Activated naive CD4-positive, alpha-beta T cell treated with anti-CD3 and anti-CD28 coated beads, Interleukin-2, amount 50 U/mL, for 24 hours (primary cell): ENCODE data around the gene LRRC49.
"Not testable (repeated sequence)": the region's sequence is repeated elsewhere in the genome, so short reads cannot be mapped to it uniquely, and the experiment has no call there.

Experiments used
- H3K27ac Mint-ChIP-seq: one replicate; pipeline ENCODE4 v1.8.0; 2021; ENCODE audit warnings: mild to moderate bottlenecking, mixed read lengths
- H3K27me3 Mint-ChIP-seq: one replicate; pipeline ENCODE4 v1.8.0; 2021; ENCODE audit warnings: mixed read lengths
- H3K36me3 Mint-ChIP-seq: one replicate; pipeline ENCODE4 v1.8.0; 2021; ENCODE audit warnings: mixed read lengths
- H3K4me1 Mint-ChIP-seq: one replicate; pipeline ENCODE4 v1.8.0; 2021; ENCODE audit warnings: mixed read lengths
- H3K4me3 Mint-ChIP-seq: one replicate; pipeline ENCODE4 v1.8.0; 2021; ENCODE audit warnings: mild to moderate bottlenecking, mixed read lengths
- H3K9me3 Mint-ChIP-seq: one replicate; pipeline ENCODE4 v1.8.0; 2021; ENCODE audit warnings: mixed read lengths

LRRC49 gene

DNA sequence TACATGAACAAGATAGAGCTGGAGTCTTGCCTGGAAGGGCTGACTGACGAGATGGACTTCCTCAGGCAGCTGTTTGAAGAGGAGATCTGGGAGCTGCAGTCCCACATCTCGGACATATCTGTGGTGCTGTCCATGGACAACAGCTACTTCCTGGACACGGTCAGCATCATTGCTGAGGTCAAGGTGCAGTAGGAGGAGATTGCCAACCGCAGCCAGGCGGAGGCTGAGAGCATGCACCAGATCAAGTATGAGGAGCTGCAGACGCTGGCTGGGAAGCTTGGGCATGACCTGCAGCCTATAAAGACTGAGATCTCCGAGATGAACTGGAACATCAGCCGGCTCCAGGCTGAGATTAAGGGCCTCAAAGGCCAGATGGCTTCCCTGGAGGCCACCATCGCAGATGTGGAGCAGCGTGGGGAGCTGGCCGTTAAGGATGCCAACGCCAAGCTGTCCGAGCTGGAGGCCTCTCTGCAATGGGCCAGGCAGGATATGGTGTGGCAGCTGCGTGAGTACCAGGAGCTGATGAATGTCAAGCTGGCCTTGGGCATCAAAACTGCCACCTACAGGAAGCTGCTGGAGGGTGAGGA lies 33.2 kb upstream of the LRRC49 start:
- Mint-ChIP-seq H3K4me1 (peaks cover 3% of the 10 kb centered on the region), H3K27me3 (peaks cover 17% of the 10 kb centered on the region), H3K27ac (no peak overlapping the region), H3K4me3 (no peak overlapping the region), H3K36me3 (no peaks in the 10 kb centered on the region), H3K9me3 (no peaks in the 10 kb centered on the region)

DNA sequence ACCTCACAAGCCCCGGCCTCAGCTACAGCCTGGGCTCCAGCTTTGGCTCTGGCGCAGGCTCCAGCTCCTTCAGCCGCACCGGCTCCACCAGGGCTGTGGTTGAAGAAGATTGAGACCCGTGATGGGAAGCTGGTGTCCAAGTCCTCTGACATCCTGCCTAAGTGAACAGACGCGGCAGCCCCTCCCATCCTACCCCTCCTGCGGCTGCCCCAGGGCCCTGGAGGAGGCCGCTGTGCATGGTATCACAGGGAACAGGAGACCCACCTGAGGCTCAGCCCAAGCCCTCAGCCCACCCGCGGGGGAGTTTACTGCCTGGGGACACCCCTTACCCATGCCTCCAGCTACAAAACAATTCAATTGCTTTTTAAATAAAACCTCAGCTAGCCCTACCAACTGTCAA lies 32.6 kb upstream of the LRRC49 start:
- Mint-ChIP-seq H3K36me3 (no peaks in the 10 kb centered on the region), H3K27me3 (peaks cover 13% of the 10 kb centered on the region), H3K4me1 (no peaks in the 10 kb centered on the region), H3K9me3 (no peaks in the 10 kb centered on the region), H3K27ac (no peak overlapping the region), H3K4me3 (no peak overlapping the region)

DNA sequence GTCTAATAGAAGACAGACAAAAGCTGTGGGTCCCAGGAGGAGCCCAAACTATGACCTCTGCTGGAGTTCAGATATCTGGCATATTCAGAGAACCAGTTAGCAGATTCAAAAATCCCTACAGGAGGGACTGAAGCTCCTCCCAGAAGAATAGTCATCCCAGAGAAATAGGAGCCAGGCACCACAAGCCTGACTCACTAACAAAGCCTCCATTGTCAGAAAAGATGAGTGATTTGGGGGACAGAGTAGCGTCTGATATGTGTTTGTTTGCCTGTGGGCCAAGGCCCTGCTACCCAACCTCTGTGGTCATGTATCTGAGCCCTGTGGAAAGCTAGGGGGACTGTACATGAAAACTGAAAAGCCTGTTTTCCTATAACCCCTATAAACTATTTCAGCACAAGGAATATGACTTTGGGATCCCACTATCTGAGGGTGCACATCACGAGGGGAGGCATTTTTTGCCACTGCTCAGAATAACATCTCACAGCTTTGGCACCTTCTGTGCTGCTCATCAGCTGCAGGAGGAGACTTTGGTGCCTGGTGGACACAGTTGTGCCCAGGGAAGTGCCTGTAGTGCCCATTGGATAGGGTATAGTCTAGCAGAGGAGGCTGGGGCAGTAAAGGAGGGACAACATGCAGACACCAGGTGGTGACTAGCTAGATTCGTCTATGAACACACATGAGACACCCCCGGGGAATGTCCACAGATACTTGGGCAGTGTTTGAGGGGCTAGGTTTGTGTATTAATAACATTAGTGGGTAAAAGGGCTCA lies 29.0 kb upstream of the LRRC49 start:
- Mint-ChIP-seq H3K9me3 (no peaks in the 10 kb centered on the region), H3K36me3 (no peaks in the 10 kb centered on the region), H3K4me1 (no peaks in the 10 kb centered on the region), H3K27ac (no peak overlapping the region), H3K27me3 (peaks cover 7% of the 10 kb centered on the region), H3K4me3 (no peak overlapping the region)

DNA sequence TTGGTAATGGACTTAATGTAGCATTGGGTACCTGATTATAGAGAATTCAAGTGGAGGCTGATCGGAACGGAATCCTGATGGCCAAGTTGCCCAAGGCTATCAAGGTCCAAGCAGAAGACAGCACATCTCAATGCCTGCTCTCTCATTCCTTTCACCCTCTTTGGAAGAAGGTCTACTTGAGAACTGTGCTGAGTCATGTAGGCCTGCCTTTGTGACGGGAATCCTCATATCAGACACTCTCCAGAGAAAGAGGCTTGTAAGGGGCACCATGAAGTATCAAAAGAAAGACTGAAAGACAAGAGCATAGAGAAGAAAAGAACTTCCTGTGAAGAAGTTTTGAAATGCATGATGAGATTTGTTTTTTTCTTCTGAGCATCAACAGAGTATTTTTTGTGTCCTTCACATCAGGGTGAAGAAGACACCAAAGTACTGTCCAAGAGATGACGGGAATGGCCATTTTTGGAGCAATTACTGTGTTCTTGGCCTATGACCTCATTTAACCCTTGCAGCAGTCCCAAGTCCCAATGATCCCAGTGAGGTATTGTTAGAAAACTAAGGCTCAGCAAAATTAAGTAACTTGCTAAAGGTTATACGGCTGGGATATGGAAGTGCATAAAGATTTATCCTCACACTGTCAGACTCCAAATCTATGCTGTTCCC lies 25.5 kb upstream of the LRRC49 start:
- Mint-ChIP-seq H3K9me3 (no peaks in the 10 kb centered on the region), H3K27ac (no peak overlapping the region), H3K36me3 (no peaks in the 10 kb centered on the region), H3K4me1 (no peaks in the 10 kb centered on the region), H3K4me3 (no peak overlapping the region), H3K27me3 (peaks cover 4% of the 10 kb centered on the region)

DNA sequence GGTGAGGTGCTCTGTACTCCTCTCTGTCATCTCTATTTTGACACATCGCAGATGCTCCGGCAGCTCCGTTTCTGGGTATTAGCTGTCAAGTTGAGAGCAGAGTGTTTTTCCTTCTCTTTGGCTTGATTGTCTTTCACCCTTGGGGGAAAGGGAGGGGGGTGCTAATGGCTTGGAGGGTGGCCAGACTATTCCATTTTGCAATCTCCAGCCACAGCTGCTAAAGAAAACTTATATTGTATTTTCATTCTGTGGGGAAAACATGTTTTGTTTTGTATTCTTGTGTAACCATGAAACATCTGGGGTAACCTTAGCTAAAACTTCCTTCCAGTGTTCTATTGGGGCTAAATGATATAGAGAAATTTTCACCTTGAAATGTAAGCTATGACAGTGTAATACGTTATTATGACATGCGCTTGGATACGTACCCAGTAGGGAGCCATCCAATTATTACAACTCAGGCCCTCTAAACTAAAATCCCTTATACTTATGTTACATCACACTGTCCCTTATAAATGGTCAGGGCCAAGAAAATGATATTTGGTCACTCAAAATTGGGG lies 24.6 kb upstream of the LRRC49 start:
- H3K36me3 Mint-ChIP-seq = no peaks in the 10 kb centered on the region

DNA sequence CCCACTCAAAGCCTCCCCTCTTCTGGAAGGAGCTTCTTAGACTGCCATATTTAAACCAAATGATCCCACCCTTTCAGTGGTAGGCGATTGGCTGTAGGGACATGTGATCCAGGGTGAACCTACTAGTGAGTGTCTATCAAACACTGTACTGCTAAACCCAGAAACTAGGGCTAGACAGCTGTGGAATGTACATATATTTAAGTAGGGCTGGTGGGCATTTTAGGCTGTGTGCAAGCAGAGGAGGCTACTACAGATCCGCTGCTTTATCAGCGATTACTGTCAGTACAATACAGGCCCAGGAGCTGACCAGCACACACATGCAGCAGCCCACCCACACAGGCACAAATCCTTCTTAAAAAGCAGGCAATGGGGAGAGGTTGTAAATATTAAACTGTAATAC lies 23.3 kb upstream of the LRRC49 start:
- Mint-ChIP-seq H3K9me3 (no peaks in the 10 kb centered on the region), H3K4me3 (no peak overlapping the region), H3K27me3 (peaks cover 11% of the 10 kb centered on the region), H3K4me1 (no peaks in the 10 kb centered on the region), H3K27ac (no peak overlapping the region), H3K36me3 (no peaks in the 10 kb centered on the region)

More for the DNA sequence above, 24.6 kb upstream of the LRRC49 start:
- H3K27me3 Mint-ChIP-seq = peaks cover 6% of the 10 kb centered on the region
- H3K4me3 Mint-ChIP-seq = no peak overlapping the region
- no peaks in the 10 kb centered on the region for H3K9me3 Mint-ChIP-seq
- H3K4me1 Mint-ChIP-seq = no peaks in the 10 kb centered on the region
- no peak overlapping the region for H3K27ac Mint-ChIP-seq

DNA sequence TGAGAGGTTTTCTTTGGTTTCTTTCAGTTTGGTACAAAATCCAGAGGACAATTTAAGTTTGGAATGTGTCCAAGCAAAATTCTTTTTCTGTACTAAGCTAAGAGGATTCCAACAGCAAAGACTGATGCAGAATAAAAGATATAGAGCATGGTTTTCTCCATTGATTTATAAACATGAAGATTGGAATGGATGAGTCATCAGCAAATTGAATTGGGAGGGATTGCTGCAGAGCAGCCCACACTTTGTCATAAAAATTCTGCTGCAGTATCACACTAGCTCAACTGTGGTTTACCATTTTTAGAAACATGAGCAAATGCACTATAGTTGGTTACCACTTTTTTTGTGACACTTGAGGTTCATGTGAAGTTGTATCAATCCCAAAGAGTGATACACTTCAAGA lies 22.6 kb upstream of the LRRC49 start:
- Mint-ChIP-seq H3K36me3 (no peaks in the 10 kb centered on the region), H3K27ac (no peak overlapping the region), H3K4me1 (no peaks in the 10 kb centered on the region), H3K4me3 (no peak overlapping the region), H3K9me3 (no peaks in the 10 kb centered on the region), H3K27me3 (peaks cover 12% of the 10 kb centered on the region)

DNA sequence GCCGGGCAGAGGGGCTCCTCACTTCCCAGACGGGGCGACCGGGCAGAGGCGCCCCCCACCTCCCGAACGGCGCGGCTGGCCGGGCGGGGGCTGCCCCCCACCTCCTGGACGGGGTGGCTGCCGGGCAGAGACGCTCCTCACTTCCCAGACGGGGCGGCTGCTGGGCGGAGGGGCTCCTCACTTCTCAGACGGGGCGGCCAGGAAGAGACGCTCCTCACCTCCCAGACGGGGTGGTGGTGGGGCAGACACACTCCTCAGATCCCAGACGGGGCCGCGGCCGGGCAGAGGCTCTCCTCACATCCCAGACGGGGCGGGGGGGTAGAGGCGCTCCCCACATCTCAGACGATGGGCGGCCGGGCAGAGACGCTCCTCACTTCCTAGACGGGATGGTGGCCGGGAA lies 21.1 kb upstream of the LRRC49 start:
- H3K27me3 Mint-ChIP-seq = peaks cover 21% of the 10 kb centered on the region
- not testable (repeated sequence) for H3K4me1 Mint-ChIP-seq, H3K9me3 Mint-ChIP-seq, H3K36me3 Mint-ChIP-seq, H3K4me3 Mint-ChIP-seq, H3K27ac Mint-ChIP-seq

DNA sequence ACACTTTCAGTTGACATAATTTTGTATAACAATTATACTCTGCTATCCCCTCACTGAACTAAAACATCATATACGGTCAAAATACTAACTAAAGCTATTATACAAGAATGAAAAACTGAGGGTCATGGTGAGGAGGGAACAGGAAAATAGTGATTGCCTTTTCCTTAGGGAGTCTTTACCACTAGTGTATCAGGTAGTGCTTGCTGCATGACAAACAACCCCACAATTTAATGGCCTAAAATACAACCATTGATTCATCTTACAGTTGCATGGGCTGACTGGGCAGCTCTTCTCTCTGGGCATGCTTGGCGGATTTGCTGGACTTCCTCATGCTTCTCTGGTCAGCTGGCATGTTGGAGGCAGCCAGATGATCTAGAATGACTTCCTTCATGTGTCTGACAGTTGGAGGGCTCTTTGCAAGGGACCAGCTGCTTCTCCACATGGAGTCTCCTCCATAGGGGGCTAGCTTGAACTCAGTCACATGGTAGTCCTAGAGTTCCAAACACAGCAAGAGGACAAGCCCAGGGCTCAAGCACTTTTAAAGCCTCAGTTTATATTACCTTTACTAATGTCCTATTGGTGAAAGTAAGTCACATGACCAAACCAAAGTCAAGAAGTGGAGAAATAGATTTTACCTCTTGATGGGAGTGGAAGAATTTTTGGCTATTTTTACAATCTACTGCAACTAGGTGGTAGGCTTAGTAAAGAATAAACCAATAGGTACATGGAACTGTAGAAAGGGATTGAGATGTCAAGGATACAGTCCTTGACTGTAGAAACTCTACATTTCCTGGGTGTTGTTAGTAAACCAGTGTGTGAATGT lies 19.2 kb upstream of the LRRC49 start:
- Mint-ChIP-seq H3K27me3 (peaks cover 26% of the 10 kb centered on the region), H3K4me1 (no peaks in the 10 kb centered on the region), H3K27ac (no peak overlapping the region), H3K36me3 (no peaks in the 10 kb centered on the region), H3K9me3 (no peaks in the 10 kb centered on the region), H3K4me3 (no peak overlapping the region)

DNA sequence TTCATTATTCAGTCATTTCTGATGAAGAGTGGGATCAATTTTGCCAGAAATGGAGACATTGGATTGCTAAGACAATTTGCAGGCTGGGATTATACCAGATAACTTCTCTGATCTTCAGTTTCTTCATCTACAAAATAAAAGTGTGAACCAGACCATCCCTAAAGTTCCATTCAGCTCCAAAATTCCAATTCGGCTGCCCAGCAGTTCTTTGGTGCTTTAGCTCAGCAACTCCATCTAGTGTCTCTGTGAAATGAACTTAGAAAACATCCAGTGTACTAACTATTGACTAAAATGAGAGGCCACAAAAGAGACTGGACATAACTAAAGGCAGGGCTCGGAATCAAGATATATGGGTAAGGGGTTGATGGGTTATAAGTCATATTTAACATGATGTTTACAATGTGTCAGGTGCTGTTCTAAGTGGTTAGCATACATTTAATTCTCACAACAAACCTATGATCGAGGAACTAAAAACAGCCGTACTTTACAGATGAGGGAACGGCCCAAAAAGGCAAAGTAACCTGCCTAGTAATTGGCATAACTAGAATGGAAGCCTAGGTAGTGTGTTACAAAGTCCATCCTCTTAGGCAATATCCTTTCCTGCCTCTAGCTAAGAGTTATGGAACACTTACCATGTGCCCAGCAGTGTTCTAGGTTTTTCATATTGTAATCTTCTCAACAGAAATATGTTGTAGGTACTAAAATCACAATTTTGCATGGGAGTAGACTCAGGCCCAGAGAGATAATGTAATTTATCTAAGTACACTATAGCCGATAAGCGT lies 17.4 kb upstream of the LRRC49 start:
- H3K4me1 Mint-ChIP-seq = no peaks in the 10 kb centered on the region
- H3K36me3 Mint-ChIP-seq = no peaks in the 10 kb centered on the region
- H3K27ac Mint-ChIP-seq = no peak overlapping the region
- H3K4me3 Mint-ChIP-seq = no peak overlapping the region
- H3K9me3 Mint-ChIP-seq = no peaks in the 10 kb centered on the region
- H3K27me3 Mint-ChIP-seq = peaks cover 39% of the 10 kb centered on the region

DNA sequence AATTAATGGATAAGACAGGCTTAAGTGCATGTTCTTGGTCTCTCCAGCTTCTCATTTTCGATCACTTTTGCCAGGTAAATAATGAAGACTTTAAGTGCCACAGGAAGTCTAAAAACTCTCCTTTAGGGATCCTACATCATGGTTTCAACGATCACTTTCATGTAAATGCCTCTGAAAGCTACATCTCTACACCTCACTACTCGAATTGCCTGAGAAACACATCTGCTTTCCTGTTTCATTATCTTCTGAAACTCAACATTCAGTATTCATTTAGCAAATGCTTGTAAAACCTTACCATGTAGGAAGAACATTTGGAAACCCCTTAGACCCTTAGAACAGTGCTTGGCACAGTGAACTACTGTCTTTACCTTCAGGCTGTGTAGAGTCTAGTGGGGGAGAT lies 16.6 kb upstream of the LRRC49 start:
- Mint-ChIP-seq H3K27me3 (peaks cover 40% of the 10 kb centered on the region), H3K9me3 (no peaks in the 10 kb centered on the region), H3K27ac (no peak overlapping the region), H3K36me3 (no peaks in the 10 kb centered on the region), H3K4me1 (no peaks in the 10 kb centered on the region), H3K4me3 (no peak overlapping the region)

DNA sequence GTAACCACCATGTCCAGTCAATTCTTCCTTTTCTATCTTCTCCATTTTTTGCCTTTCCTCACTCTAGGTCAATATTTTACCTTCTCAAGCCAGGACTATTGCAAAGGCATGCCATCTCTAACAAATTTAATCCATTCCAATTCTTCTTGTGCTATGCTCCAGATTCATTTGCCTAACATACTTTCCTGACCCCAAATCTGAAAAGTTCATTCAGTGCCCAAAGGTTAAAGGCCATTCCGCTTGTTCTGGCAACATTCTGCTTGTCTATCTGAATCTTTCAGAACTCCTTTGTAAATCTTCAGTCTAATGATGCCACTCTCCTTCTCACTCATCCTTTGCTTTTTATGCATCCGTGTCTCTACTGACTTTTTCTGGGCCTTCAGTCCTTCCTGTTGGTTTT lies 15.9 kb upstream of the LRRC49 start:
- Mint-ChIP-seq H3K27me3 (peaks cover 41% of the 10 kb centered on the region), H3K27ac (no peak overlapping the region), H3K9me3 (no peaks in the 10 kb centered on the region), H3K36me3 (no peaks in the 10 kb centered on the region), H3K4me3 (no peak overlapping the region), H3K4me1 (no peaks in the 10 kb centered on the region)

DNA sequence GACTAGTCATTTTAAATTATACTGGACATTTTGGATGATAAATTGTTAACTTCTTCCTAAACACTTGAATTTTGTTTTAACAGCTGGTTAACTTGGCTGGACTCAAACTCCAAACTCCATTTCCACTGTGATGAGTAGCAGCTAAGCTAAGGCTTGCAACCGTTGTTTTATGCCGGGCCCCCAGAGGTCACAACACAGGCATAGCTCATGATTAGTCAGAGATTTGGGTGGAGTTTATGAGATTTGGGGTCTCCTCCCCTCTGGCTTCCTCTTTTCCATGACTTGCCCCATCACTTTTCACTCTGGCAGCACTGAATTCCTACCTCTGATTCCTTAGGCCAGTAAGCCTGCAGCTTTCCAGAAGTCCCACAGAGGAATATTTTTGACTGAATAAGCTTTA lies 13.2 kb upstream of the LRRC49 start:
- Mint-ChIP-seq H3K27ac (no peak overlapping the region), H3K36me3 (no peaks in the 10 kb centered on the region), H3K9me3 (no peaks in the 10 kb centered on the region), H3K27me3 (peaks cover 37% of the 10 kb centered on the region), H3K4me3 (no peak overlapping the region), H3K4me1 (no peaks in the 10 kb centered on the region)

DNA sequence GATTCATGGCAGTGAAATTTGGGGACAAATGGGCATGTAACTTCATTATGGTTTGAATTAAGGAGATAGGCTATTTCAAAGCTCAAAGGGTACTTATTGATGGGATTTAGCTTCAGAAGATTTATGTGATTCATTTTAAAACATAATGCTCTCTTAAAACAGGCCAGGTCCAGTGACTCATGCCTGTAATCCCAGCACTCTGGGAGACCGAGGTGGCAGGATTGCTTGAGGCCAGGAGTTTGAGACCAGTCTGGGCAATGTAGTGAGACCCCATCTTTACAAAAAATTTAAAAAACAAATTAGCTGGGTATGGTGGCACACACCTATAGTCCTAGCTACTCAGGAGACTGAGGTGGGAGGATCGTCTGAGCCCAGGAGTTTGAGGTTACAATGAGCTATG lies 11.8 kb upstream of the LRRC49 start:
- H3K4me3 Mint-ChIP-seq = no peak overlapping the region
- peaks cover 39% of the 10 kb centered on the region for H3K27me3 Mint-ChIP-seq
- H3K36me3 Mint-ChIP-seq = no peaks in the 10 kb centered on the region
- H3K27ac Mint-ChIP-seq = no peak overlapping the region
- no peaks in the 10 kb centered on the region for H3K4me1 Mint-ChIP-seq
- no peaks in the 10 kb centered on the region for H3K9me3 Mint-ChIP-seq

DNA sequence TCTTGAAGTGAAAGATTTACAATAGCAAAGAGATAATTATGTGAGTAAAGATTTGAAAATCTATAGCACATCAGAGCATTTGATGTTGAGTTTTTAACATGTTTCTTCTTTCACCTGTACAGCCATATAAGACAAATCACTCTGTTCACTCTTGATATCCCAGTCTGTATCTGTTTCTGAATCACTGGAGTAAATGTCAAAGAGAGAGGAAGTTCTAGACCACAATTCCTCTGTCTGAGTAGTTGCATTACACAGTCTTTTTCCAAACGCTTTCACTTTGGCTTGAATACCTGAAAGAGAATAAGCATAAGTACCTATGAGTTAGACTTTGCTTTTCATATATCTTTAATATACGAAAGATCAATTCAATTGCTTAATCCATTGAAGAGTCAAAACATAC lies 10.3 kb upstream of the LRRC49 start:
- no peak overlapping the region for H3K4me3 Mint-ChIP-seq
- no peaks in the 10 kb centered on the region for H3K9me3 Mint-ChIP-seq
- H3K27ac Mint-ChIP-seq = no peak overlapping the region
- no peaks in the 10 kb centered on the region for H3K36me3 Mint-ChIP-seq
- no peaks in the 10 kb centered on the region for H3K4me1 Mint-ChIP-seq
- H3K27me3 Mint-ChIP-seq = peaks cover 33% of the 10 kb centered on the region
